Fibroblast of pulmonary artery (primary cell): ENCODE data around the gene MRPS27.

Source experiments
- DNase-seq: peaks from one replicate; pipeline ENCODE4 v3.0.0-alpha.2; 2010; ENCODE audit warnings: low read depth
- H3K4me3 ChIP-seq: replicated peaks from 2 replicates; pipeline ENCODE4 v1.5.1; 2011; ENCODE audit warnings: low read depth, mild to moderate bottlenecking, control low read depth, low read length, moderate library complexity
- CTCF ChIP-seq: IDR thresholded peaks from 2 replicates; pipeline ENCODE4 v1.5.1; 2011; ENCODE audit warnings: mild to moderate bottlenecking, control low read depth, low read length, inconsistent platforms; ENCODE audit errors: missing control alignments

Gene MRPS27

GRCh38 chr5:72209147-72210115 is 110.6 kb downstream of the MRPS27 start:
- H3K4me3 ChIP-seq, result no peak overlapping the region
- TF ChIP-seq CTCF, result no peak
- no peak for DNase-seq

- DNase-seq, result no peak
- H3K4me3 ChIP-seq, result no peak overlapping the region
- TF ChIP-seq CTCF, result no peak
These were observed 111.6 kb downstream of the MRPS27 start for GRCh38 chr5:72208324-72208926.

GRCh38 chr5:72206994-72207393 is 113.0 kb downstream of the MRPS27 start:
- no peak overlapping the region for H3K4me3 ChIP-seq
- DNase-seq, result no peak

GRCh38 chr5:72206160-72206559 is 113.9 kb downstream of the MRPS27 start:
- no peak for TF ChIP-seq CTCF
- H3K4me3 ChIP-seq, result no peak overlapping the region
- DNase-seq, result no peak

More at GRCh38 chr5:72206994-72207393, 113.0 kb downstream of the MRPS27 start:
- TF ChIP-seq CTCF, result no peak

- no peak overlapping the region for H3K4me3 ChIP-seq
- no peak for TF ChIP-seq CTCF
These were observed 114.5 kb downstream of the MRPS27 start for GRCh38 chr5:72205431-72206009.

GRCh38 chr5:72204946-72205345 is 115.1 kb downstream of the MRPS27 start:
- no peak overlapping the region for H3K4me3 ChIP-seq
- TF ChIP-seq CTCF, result no peak
- no peak for DNase-seq

More at GRCh38 chr5:72205431-72206009, 114.5 kb downstream of the MRPS27 start:
- DNase-seq, result no peak
